HG03066 (cell line): ENCODE results near the gene RERE.
"Not testable (repeated sequence)": the region's sequence is repeated elsewhere in the genome, so short reads cannot be mapped to it uniquely, and the experiment has no call there.

Experiments used
- ATAC-seq: cut with Tn5 transposase; IDR thresholded peaks from one replicate; pipeline ENCODE4 v1.9.1; 2021; ENCODE audit warnings: low read depth; ENCODE audit not compliant: unreplicated experiment

The RERE gene

DNA sequence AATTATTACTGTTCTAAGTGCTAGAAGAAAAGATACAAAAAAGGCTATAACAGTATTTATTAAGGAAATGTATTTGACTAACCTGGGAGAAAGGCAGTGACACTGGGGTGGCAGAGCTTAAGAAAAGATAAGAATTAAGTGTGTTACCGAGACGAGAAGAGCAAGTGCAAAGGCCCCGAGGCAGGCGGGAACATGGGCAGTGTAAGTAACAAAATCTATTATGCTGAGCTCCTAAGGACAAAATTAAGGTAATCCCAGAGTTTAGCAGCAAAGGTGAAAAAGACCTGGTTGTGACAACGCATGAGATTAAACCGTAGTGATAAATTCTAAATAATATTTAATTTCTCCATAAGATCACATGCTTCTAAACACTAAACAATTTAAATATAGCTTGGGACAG is 167.6 kb downstream of the RERE start:
- ATAC-seq, result no peak

DNA sequence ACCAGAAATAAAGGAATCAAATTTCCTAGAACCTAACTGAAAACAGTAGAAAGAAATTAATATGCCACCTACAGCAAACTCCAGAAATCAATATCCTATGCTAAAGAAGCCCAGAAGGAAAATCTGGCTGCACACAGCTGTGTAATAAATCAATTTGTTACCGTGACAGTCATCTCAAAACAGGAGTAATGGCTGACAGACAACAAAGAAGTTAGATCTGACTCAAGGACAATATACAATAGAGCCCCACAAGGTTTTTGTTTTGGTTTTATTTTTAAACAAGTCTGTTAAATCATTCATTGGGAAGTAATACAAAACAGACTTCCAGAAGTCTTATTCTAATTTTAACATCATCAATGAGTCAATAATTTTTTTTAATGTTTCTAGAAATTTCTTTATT is 168.4 kb downstream of the RERE start:
- ATAC-seq, result peak; percentile 47

DNA sequence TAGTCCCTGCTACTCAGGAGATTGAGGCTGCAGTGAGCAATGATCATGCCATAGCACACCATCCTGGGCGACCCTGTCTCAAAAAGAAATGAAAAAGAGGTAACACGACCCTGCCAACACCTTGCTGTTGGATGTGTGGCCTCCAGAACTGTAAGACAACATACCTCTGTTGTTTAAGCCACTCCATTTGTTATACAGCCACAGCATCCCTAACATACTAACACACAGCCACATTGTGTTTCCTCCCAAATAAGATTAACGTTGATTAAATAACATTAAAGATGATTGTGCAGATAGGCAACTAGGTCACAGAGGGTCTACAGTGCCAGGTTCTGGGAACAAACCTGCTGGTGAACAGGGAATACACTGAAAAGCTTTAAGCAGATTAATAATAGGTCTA is 170.4 kb downstream of the RERE start:
- no peak for ATAC-seq

DNA sequence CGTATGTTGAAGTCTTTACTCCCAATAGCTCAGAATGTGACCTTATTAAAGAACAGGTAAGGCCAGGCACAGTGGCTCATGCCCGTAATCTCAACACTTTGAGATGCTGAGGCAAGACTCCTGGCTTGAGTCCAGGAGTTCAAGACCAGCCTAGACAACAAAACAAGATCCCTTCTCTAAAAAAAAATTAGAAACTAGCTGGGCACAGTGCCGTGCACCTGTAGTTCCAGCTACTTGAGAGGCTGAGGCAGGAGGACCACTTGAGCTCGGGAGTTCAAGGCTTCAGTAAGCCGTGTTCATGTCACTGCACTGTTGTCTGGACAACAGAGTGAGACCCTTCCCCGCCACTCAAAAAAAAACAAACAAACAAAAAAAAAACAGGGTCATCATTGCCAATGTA is 171.3 kb downstream of the RERE start:
- no peak for ATAC-seq

DNA sequence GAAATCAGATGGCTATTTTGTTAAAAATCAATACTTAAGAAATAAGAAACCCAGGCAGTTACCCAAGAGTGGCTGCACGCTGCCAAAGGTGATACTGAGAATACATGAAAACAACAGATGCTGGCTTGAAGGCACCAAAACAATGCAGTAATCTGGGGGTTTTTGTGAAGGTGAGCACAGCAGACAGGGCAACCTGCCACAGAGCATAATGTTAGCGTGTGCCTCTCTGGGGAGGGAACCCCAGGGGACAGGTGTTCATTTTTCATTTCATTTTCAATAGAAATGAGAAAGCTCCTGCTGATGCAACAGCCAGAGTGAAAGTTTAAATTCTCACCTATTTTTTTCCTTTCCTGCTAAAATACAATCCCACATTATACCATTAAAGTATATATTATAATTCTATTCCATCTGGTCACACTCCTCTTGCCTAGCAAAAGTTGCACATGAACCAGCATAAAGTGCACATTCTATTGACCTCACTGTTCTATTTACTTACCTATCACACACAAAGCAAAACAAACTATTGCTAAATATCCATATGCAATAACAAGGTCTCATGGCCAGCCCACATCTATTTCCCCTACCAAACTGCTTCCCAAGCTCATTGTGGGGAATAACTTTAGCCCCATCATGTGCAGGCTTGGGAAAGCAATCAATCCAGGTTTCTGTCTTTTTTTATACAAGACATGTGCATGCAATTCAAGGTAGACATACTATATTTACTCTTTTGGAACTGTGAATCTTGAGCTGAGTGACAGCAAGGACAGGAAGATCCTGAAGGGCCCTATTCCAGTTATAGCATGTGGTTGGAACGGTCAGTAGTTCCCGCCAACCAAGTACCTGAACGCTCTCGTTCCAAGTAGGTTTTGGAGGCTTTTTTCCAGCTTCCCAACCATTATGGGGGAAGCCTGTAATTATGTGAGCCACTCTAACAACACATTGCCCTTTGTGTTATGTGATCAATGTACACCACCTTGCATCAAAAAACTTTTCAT is 173.6 kb downstream of the RERE start:
- peak; percentile 81 for ATAC-seq

DNA sequence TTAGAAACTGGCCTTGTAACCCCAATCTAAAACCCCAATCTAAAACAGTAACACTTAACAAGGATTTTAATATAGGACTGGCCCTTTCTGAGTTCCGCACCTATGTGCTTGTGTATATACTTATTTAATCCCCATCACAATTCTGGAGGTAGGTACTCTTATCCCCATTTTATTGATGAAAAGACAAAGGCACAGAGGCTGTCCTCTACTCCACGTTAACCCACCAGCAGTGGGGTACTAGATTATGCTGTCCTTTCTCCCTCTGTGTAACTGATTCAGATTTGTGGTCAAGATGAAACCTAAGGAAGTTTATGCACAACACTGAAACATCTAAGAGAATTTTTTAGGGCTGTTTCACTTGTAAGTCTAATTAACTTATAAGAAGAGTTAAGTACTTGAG is 175.3 kb downstream of the RERE start:
- no peak for ATAC-seq

DNA sequence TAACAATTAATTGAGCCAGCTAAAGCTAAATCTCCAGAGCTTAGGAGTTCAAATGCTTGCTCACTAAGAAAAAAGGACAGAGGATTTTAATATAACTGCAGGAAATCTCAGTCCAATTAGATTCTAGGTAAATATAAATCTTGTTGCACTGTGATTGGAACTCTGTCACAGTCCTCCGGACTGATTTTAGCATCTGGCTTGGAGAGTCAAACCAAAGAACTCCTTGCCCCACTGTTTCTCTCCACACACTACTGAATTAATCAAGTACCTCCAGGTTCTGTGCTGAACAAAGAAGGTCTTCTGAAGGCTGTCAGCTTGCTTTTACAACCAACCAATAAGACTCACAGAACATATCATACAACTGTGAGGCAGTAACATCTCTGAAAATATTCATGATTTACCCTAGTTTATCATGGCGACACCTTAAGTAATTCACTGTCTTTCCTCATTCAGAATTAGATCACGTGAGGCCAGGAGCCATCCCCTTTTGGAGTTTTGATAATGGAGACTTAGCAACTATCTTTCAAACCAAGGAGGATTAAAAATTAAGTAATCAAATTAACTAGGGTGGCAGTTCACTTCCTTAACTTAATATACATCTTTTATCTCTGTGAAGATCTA is 176.0 kb downstream of the RERE start:
- ATAC-seq, result no peak

DNA sequence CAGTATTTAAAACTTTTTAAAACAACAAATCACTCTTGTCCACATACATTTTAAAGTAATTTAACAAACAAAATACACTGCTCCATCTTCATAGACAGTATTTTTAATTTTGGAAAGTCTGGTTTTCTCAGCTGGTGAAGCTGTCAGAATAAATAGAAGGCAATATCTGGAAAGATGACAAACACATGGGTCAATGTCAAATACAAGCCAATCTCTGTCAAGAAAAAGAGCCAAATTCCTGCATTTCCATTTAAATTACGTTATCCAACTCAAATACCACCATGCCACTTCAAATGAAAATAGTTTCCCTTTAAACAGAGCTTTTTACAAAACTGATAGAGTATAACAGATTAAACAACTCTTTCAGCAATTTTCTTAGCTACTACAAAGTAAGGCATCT is 176.5 kb downstream of the RERE start:
- no peak for ATAC-seq

DNA sequence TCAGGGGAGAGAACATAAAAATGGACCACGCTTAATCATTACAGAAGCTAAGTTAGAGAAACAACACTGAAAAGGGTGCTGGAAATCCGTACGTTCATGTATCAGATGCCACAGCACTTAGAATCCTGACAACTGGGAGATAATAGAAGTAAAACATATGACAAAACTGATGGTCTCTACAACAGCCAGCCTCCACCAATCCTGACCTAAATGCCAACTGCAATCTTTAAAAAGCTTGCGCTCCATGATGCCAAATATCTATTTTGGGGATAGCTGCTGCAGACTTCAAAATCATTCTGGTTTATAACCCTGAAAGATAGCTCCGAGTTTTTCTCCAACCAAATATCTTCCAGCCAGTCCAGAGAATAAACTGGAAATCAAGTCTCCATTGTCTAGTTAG is 178.3 kb downstream of the RERE start:
- no peak for ATAC-seq

DNA sequence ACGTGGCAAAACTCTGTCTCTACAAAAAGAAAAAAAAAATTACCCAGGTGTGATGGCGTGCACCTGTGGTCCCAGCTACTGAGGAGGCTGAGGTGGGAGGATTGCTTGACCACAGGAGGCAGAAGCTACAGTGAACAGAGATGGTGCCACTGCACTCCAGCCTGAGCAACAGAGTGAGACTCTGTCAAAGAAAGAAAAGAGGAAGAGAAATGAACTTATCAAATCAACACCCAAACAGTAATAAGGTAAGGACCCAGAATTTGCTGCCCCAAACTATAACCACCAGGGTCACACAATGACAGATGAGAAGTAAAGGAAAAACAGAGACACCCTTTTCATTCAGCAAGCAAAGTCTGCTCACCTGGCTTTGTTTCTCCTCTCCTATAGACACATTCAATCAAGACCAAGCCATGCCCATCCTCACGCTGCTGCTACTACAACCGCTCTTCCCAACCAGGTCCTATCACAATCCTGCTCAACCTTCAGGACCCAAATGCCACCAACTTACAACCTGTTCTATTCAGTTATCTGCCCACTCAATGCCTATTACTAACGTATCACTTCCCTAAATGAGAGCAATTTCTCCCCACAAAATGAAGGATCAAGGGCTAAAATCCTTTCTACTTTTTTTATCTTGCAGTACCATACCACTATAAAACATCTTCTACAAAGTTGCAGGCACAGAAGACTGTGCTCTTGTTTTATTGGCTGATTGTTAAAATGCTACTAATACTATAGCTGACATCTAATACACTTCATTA is 183.5 kb downstream of the RERE start:
- ATAC-seq, result no peak

DNA sequence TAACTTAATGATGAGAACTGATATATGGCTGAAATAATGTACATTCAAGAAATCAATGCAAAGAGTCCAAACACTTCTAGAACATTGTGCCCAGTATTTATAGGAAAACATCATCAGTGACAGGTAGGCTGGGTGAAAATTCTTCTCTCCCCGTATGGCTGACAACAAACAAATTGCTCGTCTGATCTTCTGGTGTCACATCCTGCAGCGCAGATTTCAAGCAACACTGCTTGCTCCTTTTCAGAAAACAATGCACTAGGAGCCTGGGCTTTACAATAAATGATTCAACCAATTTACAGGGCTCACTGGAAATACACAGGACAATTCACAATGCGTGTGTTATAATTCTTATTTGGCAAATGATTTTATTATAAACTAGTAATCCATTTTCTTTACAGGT is 185.3 kb downstream of the RERE start:
- no peak for ATAC-seq

DNA sequence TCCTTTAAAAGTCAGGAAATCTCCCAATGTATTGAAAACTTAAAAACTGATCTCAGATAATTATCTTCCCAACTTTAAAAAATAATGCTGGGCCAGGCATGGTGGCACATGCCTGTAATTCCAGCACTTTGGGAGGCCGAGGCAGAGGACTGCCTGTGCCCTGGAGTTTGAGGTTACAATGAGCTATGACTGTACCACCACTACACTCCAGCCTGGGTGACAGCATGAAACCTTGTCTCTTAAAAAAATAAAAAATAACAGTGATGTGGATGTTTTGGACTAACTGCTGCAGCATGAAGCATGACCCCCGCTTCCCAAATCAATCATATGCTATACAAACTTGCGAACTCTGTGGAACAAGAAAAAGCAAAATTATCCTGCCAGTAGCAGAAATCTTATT is 186.3 kb downstream of the RERE start:
- ATAC-seq, result no peak

DNA sequence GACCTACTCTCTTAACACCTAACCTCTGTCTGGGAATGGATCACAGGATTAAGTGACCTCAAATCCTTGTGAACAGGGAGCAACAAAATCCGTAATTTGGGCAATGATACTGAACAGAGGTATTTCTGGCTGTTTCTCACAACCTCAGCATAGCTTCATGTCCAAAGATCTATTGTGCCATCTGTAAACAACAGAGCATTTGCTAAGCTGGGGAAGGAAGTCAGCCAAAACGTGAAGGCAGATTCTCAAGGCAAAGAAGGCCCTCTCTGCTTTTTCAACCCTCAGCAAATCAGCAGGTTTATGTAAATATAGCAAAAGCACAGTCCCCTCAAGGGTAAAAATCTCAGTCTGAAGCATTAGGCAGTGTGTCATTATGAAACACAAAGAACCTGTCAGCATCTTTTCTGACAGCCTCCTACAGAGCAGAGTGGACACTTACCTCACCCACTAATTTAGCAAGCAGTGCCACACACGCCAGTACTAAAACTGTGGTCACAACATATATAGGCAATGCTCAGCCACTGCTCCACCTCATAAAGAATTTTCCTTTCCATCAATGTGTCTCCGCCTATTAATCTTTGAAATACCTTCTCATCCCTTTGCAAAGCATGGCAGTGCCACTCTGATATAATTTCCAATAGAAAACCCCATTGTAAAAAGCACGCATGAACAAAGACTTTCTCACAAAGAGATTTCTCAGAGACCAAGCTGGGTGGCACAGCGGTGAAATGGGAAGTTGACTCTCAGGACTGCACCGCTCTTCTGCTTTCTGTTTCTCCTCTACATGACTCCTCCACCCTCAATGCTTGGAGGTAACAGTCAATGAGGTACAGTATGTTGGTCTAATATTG is 188.0 kb downstream of the RERE start:
- peak; percentile 82 for ATAC-seq

DNA sequence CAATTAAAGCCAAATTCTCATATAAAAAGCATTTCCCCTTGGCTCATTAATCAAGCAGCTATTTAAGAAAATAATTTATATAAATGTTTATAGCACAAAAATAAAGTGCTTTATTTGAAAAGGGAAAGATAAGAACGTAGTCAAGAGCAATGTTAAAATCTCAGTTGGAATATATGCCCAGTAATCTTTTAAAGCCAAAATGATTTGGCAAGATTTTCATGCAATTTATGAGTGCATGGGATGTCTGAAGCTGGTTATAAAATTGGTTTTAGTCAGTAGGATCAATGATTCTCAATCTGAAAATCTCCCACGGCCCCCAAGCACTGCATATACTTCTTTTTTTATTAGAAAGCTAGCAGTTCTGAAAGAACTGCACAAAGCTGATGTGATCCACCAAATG is 188.8 kb downstream of the RERE start:
- no peak for ATAC-seq

DNA sequence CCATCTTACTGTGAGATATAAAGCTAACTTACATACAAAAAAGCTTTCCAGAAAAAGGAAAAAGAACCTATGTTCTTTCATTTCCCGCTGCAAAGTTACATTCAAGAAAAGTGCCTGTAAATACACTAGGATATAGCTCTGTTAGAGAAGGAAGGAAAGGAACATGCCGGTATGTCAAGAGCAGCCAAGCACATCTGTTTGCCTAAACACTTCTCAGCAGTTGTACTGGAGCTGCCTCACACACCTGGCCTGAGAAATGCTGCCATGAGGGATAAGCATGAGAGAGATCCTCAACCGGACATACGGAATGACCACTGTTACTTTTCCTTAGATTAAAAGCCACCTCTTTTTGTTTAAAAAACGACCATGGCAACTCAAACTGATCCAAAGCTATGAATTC is 189.7 kb downstream of the RERE start:
- no peak for ATAC-seq

DNA sequence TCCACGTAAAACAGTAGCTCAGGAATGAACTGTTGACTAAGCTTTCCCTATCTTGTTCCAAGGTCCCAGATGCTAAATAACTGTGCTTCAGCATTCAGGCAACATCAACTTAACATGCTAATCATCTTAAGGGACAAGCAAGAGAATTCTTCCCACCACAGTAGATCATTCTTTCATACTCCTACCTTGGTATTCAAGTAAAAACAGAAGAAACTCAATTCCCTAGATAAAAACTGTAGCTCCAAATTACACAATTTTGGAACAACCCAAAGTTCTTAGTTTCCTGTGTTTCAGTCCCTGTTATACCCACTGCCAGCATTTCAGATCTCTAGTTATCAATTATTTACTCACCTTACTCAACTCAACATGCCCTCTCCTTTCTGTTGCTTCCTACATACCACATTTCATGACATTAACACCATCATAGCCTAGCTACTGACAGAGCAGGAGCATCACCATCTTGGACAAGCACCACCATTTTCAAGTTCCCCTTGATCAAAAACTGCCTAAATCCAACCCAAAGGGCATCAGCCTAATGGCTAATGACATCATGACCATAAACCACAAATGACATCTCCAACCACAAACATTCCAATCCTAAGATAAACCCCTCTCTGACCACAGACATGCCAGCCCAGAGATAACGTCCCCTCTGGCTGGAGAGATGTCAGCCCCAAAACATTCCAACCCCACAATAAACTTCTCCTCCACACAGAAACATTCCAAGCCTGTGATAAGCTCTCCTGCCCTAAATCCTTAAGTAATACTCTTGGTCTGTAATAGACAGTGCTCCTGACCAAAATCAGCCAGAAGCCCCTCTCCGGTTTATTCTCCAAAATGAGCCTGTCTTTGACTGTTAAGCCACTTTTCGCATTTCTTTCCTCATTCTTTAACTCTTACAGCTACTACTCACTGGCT is 191.2 kb downstream of the RERE start:
- ATAC-seq, result no peak

DNA sequence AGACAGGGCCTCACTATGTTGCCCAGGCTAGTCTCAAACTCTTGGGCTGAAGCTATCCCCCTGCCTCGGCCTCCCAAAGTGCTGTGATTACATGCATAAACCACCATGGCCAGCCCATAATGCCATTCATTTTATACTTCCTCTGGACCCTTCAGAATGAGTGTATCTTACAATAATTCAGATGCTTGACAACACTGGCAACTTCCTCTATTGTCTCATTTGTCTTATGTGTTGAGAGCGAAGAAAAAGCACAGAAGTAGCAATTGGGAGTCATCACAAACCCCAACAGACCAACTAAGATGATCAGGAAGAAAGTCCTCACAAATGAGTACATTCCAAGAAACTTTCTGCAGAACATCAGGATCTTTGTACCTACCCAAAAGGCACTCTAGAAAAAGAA is 191.9 kb downstream of the RERE start:
- ATAC-seq, result no peak

DNA sequence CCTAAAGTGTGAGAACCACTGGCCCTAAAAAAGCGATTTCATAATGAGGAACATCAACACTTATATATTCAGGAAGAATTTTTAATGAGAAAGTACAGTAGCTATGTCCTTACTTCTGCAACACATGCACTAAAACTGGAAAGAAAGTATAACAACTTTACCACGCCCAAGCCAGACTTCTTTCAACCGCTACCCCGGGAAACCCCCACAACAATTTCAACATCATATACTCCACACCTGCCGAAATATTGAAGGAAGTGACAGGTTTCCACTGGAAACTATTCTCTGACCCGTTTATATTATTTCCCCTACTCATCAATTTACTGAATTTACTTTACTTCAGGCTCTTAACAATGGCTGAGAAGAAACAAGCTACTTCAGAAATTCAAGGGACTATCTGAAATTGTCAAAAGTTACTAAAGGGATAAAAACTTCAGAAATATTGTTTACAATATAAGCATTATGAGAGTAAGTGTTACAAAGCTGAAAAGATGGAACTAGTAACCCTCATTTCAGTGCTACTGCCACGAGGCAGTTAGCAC is 193.7 kb downstream of the RERE start:
- not testable (repeated sequence) for ATAC-seq

DNA sequence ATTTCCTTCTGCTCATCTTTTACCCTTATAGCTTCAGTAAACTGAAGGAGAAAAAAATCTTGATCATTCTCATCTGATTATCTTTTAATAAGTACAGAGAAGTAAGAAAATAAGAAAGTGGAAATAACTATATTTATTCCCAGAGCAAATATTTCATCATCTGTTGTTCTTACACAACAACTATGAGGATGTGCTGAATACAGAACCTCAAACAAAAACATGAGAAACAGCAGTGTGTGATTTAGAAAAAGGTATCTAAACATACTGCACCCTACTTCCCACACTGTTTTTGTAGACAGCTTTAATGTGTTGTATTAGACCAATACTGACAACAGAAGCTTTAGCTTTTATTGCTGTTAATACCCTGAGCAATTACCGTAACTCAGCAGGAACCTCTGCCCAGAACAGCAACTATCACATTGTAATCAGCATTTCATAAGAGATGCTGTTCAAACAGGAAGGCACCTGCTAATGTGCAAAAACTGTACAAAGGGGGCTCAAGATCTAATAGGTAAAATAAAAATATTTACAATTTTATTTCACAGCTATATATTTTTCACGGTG is 195.6 kb downstream of the RERE start:
- not testable (repeated sequence) for ATAC-seq
